Heart left ventricle (tissue), 16 donors: ENCODE data around the gene NOXA1. TPM values are rescaled to one million over a fixed set of nuclear protein-coding genes. Genes with fewer than 3 reads are reported as not detected.

Experiments used
- ATAC-seq, 4 donors: fragments of 200-7000 bp; cut with Tn5 transposase; one replicate each; pipeline ENCODE4 v1.9.1; 2020 to 2022; ENCODE audit warnings: moderate library complexity in 4 of 4, mild to moderate bottlenecking in 3 of 4, moderate number of reproducible peaks in 1 of 4
- DNase-seq, 5 donors: peaks; one replicate each; pipeline ENCODE4 v3.0.0-alpha.2; 2020
- H3K27ac ChIP-seq, 12 donors: fragments of 200-600 bp; sonication (generic) in 4 of 12; one replicate each; pipeline versions ENCODE4 v1.5.0 to v1.8.0; 2016 to 2022; ENCODE audit warnings: mild to moderate bottlenecking in 2 of 12
- H3K27me3 ChIP-seq, 9 donors: fragments of 200-600 bp; sonication (generic) in 2 of 9; one replicate each; pipeline versions ENCODE4 v1.5.1 to v1.8.0; 2016 to 2022; ENCODE audit warnings: mild to moderate bottlenecking in 3 of 9
- H3K36me3 ChIP-seq, 9 donors: fragments of 200-600 bp; sonication (generic) in 2 of 9; one replicate each; pipeline versions ENCODE4 v1.5.0 to v1.8.0; 2018 to 2022; ENCODE audit warnings: mild to moderate bottlenecking in 2 of 9
- H3K4me1 ChIP-seq, 12 donors: fragments of 200-600 bp; sonication (generic) in 4 of 12; one replicate each; pipeline versions ENCODE4 v1.5.0 to v1.8.0; 2016 to 2022; ENCODE audit warnings: mild to moderate bottlenecking in 3 of 12
- H3K4me3 ChIP-seq, 12 donors: fragments of 200-600 bp; sonication (generic) in 4 of 12; one replicate each; pipeline versions ENCODE4 v1.5.0 to v1.8.0; 2017 to 2022; ENCODE audit warnings: mild to moderate bottlenecking in 9 of 12, moderate library complexity in 4 of 12
- H3K9me3 ChIP-seq, 12 donors: fragments of 200-600 bp; sonication (generic) in 4 of 12; one replicate each; pipeline versions ENCODE4 v1.5.0 to v1.8.0; 2016 to 2022; ENCODE audit warnings: mild to moderate bottlenecking in 1 of 12
- POLR2A ChIP-seq, 2 donors: fragments of 450-650 bp; IDR thresholded peaks; one replicate each; pipeline ENCODE4 v1.6.1; 2017; ENCODE audit warnings: antibody characterized with exemption in 2 of 2, mild to moderate bottlenecking in 2 of 2, moderate library complexity in 2 of 2
- WGBS, 4 donors: extraction: QIAGEN DNeasy Blood & Tissue Kit in 2 of 4; methylation state at CpG; one replicate each; pipeline versions ENCODE4 v1.1.5 to v1.1.7; 2013 to 2018; 5-methylcytosine and 5-hydroxymethylcytosine counted together
- intact Hi-C, 10 donors: fragments of 100-400 bp; cut with DNase I; formaldehyde crosslinking; loops; one replicate each; pipeline versions ENCODE4 v1.11.1 to v1.14.2; 2022
- polyA plus RNA-seq, 2 donors: library from polyadenylated mRNA; stranded (reverse); fragments of 200-250 nt; gene quantifications; one replicate each; pipeline ENCODE4 v1.2.3, GENCODE V29; 2013
- total RNA-seq, 9 donors: library from RNA; depleted of rRNA in 2 of 9; stranded (reverse); fragments of >200 nt in 2 of 9; fragmentation: NEBNext Ultra II Directional in 3 of 9; extraction: Animal tissue kit (Norgen Biotek cat#: 25700) in 3 of 9; gene quantifications; one replicate each; pipeline versions ENCODE4 v1.1.0 to v1.2.4, GENCODE V29; 2016 to 2023
- TF ChIP-seq, protein P1 (sequence below), 12 donors: fragments of 200-600 bp; sonication (generic) in 4 of 12; IDR thresholded peaks; one replicate each; pipeline versions ENCODE4 v1.5.0 to v1.8.0; 2018 to 2022; ENCODE audit warnings: antibody characterized with exemption in 12 of 12, mild to moderate bottlenecking in 5 of 12
- donor health status: ischemic (EF 13 %, LVEDD 7.1; RV severe dilation, severe dysfunction).
- donor health status: healthy with polysubstance abuse.
- donor health status: DM: no; HTN: yes; CAD: no.
- donor health status: DM: no; HTN: no; CAD: no.
- donor health status: ischemic (EF 25% LVEDD 6.9; RV normal size, moderate dysfunction).
- donor health status: ischemic (EF 25% LVEDD 5.7; RV mildly dilated, moderate dysfunction).
- donor health status: healthy.
- donor health status: DM: yes; HTN: yes; CAD: no.
- donor health status: ischemic (EF 35%, LVEDD 5.7; RV mildly dilated, moderate dysfunction).
- donor health status: nonischemic (EF 11% LVEDD 7.7; RV severe dilation, severe dysfunction).
- donor health status: DM: yes; HTN: yes; CAD: no.
- donor health status: PGD.
- donor health status: ischemic (EF 29% LVEDD 5.4; RV normal size, mild dysfunction).
- donor health status: nonischemic (EF 23%, LVEDD 6.1; RV moderate dilation, normal function).

Gene NOXA1
- total and polyA plus RNA-seq, 11 donors: 0.44 to 5.5 (median 2.7) TPM

DNA sequence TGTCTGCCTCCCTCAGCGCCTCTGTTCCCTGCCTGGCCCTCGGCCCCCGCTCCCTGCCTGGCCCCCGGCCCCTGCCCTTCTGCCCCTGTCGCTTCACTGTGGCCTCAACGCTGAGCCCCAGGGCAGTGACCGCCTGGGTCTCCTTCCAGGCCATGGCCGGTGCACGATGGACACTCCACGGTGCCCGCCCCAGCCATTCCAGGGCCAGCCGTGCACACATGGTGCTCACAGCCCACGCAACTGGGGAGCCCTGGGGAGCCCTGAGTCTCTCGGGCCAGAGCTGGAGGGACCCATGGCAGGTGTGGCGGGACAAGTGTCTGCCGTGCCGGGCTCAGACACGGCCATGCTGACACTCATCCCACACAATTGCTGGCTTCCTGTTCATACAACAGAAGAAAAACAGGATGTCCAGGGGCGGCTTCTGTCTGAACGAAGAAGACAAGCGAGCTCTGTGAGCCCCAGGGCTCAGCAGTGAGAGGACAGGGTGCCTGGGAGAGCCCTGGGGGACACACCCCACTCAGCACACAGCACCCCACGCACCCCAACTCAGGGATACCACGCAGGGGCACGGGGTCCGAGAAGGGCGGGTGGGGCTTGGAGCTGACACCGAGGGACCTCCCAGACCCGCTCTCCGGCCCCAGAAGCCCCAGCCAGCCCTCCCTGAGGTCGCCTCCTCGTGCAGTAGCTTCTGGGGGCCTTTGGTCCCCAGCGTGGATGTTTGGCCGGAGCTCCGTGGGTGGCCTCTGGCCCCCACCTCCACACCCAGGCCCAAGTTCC is 35.9 kb upstream of the NOXA1 start:
- intact Hi-C loops: loop anchor here in 2 of 10 donors (5.0 kb wide), 1 partner anchor 35 kb away; no protein-coding TSS in a partner anchor
- Histone ChIP-seq H3K4me3 (peak overlapping the region in 8 of 12 donors; percentile 3 to 32 (median 28)), H3K9me3 (no peaks in the 10 kb centered on the region), H3K27ac (peak overlapping the region; percentile 72 to 96 (median 90)), H3K4me1 (peaks cover 8 to 32% (median 18%) of the 10 kb centered on the region in 12 donors), H3K27me3 (no peaks in the 10 kb centered on the region), H3K36me3 (peaks cover 0 to 6% (median 0%) of the 10 kb centered on the region in 9 donors)
- ATAC-seq (peak in 3 of 4 donors; percentile 27 to 64 (median 36)), DNase-seq (no peak)
- WGBS, 4 donors: 44 to 62% (median 53%) methylated on average over 29 to 34 of the region's 34 CpGs
- TF ChIP-seq, protein P1, sequence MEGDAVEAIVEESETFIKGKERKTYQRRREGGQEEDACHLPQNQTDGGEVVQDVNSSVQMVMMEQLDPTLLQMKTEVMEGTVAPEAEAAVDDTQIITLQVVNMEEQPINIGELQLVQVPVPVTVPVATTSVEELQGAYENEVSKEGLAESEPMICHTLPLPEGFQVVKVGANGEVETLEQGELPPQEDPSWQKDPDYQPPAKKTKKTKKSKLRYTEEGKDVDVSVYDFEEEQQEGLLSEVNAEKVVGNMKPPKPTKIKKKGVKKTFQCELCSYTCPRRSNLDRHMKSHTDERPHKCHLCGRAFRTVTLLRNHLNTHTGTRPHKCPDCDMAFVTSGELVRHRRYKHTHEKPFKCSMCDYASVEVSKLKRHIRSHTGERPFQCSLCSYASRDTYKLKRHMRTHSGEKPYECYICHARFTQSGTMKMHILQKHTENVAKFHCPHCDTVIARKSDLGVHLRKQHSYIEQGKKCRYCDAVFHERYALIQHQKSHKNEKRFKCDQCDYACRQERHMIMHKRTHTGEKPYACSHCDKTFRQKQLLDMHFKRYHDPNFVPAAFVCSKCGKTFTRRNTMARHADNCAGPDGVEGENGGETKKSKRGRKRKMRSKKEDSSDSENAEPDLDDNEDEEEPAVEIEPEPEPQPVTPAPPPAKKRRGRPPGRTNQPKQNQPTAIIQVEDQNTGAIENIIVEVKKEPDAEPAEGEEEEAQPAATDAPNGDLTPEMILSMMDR (IDR thresholded peaks at IDR 0.05): no peak
- no peak for TF ChIP-seq POLR2A (IDR thresholded peaks at IDR 0.05)

DNA sequence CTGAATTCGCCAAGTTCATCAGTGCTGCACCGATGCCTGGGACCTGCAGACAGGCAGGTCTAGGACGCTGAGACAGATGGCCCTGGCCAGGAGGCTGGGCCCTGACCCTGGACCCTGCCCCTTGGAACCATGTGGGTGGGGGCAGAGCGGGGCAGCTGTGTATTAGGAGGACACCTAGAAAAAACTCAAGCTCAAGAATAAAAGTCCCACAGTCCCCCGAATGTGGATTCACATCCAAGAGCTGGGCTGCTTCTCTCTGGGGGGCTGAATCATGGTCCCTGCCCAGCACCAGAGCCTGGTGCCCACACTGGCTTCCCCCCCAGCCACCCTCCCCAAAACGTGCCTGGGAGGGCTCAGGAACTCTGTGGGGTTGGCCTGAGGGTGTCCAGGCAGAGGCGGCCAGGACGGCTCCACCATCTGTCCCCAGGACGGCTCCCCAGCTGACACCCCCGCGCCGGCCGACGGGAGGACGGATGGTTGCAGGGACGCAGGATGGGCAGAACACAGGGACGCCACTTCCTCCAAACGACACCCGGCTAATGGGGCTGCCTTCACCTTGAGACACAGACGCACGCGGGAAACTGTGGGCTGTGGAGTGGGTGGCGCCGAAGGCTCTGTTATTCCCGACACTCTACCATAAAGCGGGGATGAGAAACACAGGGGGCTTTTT is 35.2 kb upstream of the NOXA1 start:
- H3K27me3 ChIP-seq: no peaks in the 10 kb centered on the region
- WGBS, 4 donors: 67 to 71% (median 70%) methylated on average over 18 to 26 of the region's 26 CpGs
- peak overlapping the region in 8 of 12 donors; percentile 3 to 32 (median 28) for H3K4me3 ChIP-seq
- ATAC-seq: peak in 1 of 4 donors; percentile 23
- H3K9me3 ChIP-seq: no peaks in the 10 kb centered on the region
- peaks cover 0 to 8% (median 0%) of the 10 kb centered on the region in 9 donors for H3K36me3 ChIP-seq
- H3K27ac ChIP-seq: peak overlapping the region; percentile 72 to 96 (median 90)
- intact Hi-C loops: loop anchor here in 3 of 10 donors (1.0 to 5.0 kb wide), 2 partner anchors 34 to 36 kb away; no protein-coding TSS in a partner anchor
- H3K4me1 ChIP-seq: peaks cover 8 to 32% (median 18%) of the 10 kb centered on the region in 12 donors
- TF ChIP-seq, protein P1 (IDR thresholded peaks at IDR 0.05): no peak
- TF ChIP-seq POLR2A (IDR thresholded peaks at IDR 0.05): no peak
- DNase-seq: no peak

- peak overlapping the region in 9 of 12 donors; percentile 5 to 93 (median 91) for H3K27ac ChIP-seq
- intact Hi-C loops: loop anchor here in 3 of 10 donors (1.0 to 5.0 kb wide), 2 partner anchors 35 to 37 kb away; no protein-coding TSS in a partner anchor
- DNase-seq: no peak
Observed at GRCh38 chr9:137388589-137389427, 34.4 kb upstream of the NOXA1 start.

More at GRCh38 chr9:137388589-137389427, 34.4 kb upstream of the NOXA1 start:
- no peak overlapping the region for H3K4me3 ChIP-seq
- H3K27me3 ChIP-seq: no peaks in the 10 kb centered on the region
- no peaks in the 10 kb centered on the region for H3K9me3 ChIP-seq
- TF ChIP-seq POLR2A (IDR thresholded peaks at IDR 0.05): no peak
- TF ChIP-seq, protein P1 (IDR thresholded peaks at IDR 0.05): no peak
- H3K4me1 ChIP-seq: peaks cover 8 to 32% (median 18%) of the 10 kb centered on the region in 12 donors
- WGBS, 4 donors: 83 to 89% (median 84%) methylated on average over 42 to 47 of the region's 47 CpGs
- H3K36me3 ChIP-seq: peaks cover 0 to 8% (median 0%) of the 10 kb centered on the region in 9 donors
- no peak for ATAC-seq
